ENCODE results near the gene KCNK1.

DNA sequence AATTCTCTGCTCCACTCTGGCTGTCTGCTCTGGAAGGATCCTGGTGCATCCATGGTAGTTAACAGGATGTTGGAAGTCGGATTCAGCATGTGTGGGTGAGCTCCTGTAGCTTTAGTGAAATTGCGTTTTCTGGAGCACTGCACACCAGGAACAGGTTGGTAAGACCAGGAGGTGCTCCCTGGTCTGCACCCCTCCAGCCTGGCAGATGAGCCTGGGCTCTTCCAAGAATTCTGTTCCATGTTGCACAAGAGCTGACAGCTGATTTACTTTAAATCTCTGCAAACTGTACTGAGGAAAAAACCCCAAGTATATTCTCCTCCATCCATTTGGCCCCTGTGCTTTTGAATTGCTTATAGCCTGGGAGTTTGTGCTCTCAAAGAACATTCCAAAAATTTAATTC, 33.7 kb downstream of the KCNK1 start:
- TF ChIP-seq, protein P1, sequence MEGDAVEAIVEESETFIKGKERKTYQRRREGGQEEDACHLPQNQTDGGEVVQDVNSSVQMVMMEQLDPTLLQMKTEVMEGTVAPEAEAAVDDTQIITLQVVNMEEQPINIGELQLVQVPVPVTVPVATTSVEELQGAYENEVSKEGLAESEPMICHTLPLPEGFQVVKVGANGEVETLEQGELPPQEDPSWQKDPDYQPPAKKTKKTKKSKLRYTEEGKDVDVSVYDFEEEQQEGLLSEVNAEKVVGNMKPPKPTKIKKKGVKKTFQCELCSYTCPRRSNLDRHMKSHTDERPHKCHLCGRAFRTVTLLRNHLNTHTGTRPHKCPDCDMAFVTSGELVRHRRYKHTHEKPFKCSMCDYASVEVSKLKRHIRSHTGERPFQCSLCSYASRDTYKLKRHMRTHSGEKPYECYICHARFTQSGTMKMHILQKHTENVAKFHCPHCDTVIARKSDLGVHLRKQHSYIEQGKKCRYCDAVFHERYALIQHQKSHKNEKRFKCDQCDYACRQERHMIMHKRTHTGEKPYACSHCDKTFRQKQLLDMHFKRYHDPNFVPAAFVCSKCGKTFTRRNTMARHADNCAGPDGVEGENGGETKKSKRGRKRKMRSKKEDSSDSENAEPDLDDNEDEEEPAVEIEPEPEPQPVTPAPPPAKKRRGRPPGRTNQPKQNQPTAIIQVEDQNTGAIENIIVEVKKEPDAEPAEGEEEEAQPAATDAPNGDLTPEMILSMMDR (IDR thresholded peaks at IDR 0.05): no peak
- no peak for TF ChIP-seq POLR2A (IDR thresholded peaks at IDR 0.05)
- no peak for TF ChIP-seq POLR2AphosphoS5 (IDR thresholded peaks at IDR 0.05)
- TF ChIP-seq EP300 (IDR thresholded peaks at IDR 0.05): no peak
